ENCODE measurements around the gene PATJ. TPM values are rescaled to one million over a fixed set of nuclear protein-coding genes. Genes with fewer than 3 reads are reported as not detected.

Gene PATJ, protein sequence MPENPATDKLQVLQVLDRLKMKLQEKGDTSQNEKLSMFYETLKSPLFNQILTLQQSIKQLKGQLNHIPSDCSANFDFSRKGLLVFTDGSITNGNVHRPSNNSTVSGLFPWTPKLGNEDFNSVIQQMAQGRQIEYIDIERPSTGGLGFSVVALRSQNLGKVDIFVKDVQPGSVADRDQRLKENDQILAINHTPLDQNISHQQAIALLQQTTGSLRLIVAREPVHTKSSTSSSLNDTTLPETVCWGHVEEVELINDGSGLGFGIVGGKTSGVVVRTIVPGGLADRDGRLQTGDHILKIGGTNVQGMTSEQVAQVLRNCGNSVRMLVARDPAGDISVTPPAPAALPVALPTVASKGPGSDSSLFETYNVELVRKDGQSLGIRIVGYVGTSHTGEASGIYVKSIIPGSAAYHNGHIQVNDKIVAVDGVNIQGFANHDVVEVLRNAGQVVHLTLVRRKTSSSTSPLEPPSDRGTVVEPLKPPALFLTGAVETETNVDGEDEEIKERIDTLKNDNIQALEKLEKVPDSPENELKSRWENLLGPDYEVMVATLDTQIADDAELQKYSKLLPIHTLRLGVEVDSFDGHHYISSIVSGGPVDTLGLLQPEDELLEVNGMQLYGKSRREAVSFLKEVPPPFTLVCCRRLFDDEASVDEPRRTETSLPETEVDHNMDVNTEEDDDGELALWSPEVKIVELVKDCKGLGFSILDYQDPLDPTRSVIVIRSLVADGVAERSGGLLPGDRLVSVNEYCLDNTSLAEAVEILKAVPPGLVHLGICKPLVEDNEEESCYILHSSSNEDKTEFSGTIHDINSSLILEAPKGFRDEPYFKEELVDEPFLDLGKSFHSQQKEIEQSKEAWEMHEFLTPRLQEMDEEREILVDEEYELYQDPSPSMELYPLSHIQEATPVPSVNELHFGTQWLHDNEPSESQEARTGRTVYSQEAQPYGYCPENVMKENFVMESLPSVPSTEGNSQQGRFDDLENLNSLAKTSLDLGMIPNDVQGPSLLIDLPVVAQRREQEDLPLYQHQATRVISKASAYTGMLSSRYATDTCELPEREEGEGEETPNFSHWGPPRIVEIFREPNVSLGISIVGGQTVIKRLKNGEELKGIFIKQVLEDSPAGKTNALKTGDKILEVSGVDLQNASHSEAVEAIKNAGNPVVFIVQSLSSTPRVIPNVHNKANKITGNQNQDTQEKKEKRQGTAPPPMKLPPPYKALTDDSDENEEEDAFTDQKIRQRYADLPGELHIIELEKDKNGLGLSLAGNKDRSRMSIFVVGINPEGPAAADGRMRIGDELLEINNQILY (N-terminal part only)
- 1.9 and 4.2 TPM in 2 replicates for total RNA-seq (2014; rRNA removed; shearing (Covaris generic))

DNA sequence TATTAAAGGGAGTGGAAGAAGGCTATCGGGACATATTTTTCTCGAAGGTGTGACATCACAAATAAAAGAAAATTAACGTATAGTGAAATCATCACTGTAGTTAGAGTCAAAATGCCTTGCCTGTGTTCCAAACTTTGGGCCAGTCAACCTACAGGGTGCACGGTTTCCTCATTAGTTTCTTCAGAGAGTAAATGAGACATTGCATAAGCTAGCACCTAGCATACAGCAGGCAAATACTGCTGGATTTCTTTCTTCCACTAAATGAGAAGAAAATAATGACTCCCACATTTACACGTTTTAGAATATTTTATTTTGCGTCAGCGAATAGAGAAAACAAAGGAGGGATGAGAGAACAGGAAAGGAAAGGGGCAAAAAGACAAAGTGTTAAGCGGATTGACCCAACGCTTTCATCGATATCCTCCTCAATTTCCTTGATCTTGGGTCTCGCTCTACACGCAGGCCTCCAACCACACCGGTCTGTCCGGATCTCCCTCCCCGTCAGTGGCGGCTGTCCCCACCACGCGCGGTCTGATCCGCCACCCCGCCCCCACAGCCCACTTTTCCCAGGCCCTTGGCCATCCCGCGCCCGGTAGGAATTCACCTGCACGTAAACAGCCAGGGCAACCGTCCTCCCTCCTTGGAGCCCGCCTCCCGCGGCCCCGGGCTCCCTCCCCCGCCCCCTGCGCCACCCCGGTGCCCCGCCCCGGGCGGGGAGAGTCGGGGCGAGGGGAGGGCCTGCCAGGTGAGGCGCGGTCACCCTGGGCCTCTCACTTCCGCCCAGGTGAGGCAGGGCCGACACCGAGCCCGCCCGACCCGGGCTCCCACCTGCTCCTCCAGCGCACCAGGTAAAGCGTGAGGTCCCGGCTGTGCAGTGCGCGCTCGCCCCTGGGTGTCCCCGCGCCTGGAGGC, at the start of gene PATJ:
Gene PATJ (plus strand): TSS at position 770 of the 909 bp plus-strand sequence. CDS start 20,413 bp downstream, outside the sequence.

DNA sequence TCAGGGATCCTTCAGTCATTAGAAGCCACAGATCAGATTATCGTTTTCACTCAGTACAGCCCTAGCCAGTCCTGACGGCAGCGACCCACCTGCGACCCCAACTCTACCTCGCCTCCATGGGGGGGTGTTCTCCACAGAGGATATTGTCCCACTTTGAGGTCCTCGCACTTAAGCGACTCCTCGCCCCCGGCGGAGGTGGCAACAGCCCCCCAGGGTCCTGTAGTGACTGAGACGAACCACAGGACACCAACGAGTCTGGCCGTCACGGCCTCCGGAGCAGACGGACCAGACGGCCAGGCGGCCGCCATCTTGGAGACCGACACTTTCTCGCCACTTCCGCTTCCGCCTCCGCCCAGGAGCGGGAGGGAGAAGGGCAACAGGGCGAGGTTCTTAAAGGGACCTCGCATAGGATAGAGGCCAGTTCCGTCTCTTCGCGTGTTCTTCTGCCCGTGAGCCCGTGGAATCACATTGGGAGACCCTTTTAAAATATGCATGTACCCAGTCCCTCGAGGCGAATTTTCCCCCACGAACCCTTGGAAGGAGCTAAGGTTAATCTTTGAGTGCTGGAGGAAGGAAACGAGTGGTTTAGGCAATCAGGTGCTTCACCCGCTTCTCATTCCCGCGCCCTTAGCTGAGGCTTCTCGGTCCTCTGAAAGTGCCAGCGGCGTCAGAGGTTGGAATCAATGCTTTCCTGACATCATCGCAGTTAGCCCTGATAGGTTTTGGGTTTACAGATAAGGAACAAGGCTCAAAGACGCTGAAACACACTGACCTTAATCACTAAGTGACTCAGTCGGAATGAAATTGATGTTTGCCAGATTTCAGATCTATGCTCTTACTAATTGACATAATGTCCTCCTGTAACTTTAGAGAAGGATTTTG, 17.2 kb upstream of the PATJ start, which contains the start of gene TM2D1:
Gene TM2D1 (minus strand): TSS at position 329 of the 882 bp plus-strand sequence. CDS start 21 bp downstream, at position 308.

DNA sequence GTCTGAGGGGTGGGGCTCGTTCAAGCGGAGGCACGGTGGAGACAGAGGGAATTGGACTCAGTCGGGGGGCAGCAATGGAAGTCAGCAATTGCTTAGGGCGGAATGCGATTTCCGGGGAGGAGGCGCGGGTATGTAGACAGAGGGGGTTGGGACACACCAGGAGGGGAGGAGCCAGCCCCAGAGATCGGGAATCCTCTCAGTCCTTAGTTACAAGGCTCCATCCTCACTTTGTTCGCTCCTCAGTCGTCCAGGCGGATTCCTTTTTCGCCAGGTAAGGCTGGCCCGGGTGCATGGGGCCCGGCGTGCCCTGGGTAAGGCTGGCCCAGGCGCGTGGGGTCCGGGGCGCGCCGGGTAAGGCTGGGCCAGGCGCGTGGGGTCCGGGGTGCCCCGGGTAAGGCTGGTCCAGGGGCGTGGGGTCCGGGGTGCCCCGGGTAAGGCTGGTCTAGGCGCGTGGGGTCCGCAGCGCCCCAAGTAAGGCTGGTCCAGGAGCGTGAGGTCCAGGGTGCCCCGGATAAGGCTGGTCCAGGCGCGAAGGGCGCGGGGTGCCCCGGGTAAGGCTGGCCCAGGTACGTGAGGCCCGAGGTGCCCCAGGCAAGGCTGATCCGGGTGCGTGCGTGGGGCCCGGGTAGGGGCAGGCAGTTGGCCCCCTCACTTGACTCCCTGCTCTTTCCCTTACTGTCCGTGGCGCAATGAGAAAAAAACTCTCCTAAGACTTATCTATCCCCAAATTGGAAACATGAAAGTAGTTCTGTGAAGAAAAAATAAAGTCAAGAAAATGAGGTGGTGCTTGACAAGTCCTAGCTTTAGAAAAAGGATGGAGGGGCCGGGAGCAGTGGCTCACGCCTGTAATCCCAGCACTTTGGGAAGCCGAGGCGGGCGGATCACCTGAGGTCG, 452.6 kb downstream of the PATJ start, which contains the start of gene L1TD1:
Gene L1TD1 (plus strand): TSS at position 199 of the 894 bp plus-strand sequence. CDS start 11,780 bp downstream, outside the sequence.

Small RNA genes within 50 kb of the gene (small RNA-seq; reads per million reads assigned to genes)
- gene LAMTOR5P1 (not detected), gene MIR3116-1 (not detected), gene RN7SL180P (not detected), gene RNU6-1177P (not detected), gene RNU6-414P (not detected)

Other genes starting within 250 kb of the PATJ start
- gene TM2D1, start 17.3 kb upstream of the PATJ start, total RNA-seq (2014; rRNA removed; shearing (Covaris generic)) = 48.3 and 58.1 TPM in 2 replicates

All from A375 (cell line).